GM12878 (cell line): Measurements from ENCODE around the gene DAGLA. TPM values are rescaled to one million over a fixed set of nuclear protein-coding genes. Genes with fewer than 3 reads are reported as not detected.

Experiments used
- ATAC-seq: fragments of 200-7000 bp; cut with Tn5 transposase; 3 replicates; pipeline ENCODE4 v1.9.1; 2020; ENCODE audit warnings: mild to moderate bottlenecking, moderate library complexity
- BruUV-seq: library from RNA; stranded (reverse); fragments of 400-500 nt; replicated peaks from 2 replicates; lab custom pipeline; 2021; lab: Mats Ljungman, UMichigan
- CTCF ChIA-PET: fragments of 300-600 bp; sonication (Branson Sonifier 250); formaldehyde crosslinking; extraction: SDS; loops from one replicate; lab custom pipeline; 2021; ENCODE audit warnings: inconsistent platforms; lab: Yijun Ruan, JAX
- POLR2A ChIA-PET: fragments of 350-600 bp; formaldehyde crosslinking; extraction: SDS; loops from one replicate; lab custom pipeline; 2021; ENCODE audit warnings: inconsistent platforms; lab: Charles Lee
- RAD21 ChIA-PET: fragments of 300-600 bp; sonication (Branson Sonifier 250); formaldehyde crosslinking; loops from one replicate; lab custom pipeline; 2023; ENCODE audit warnings: antibody characterized with exemption; ENCODE audit not compliant: unreplicated experiment; lab: Charles Lee
- SMC1A ChIA-PET: fragments of 300-600 bp; sonication (Branson Sonifier 250); formaldehyde crosslinking; loops from one replicate; lab custom pipeline; 2023; ENCODE audit not compliant: unreplicated experiment, uncharacterized antibody; lab: Charles Lee
- DNase-seq: peaks from one replicate; pipeline ENCODE4 v3.0.0-alpha.2; 2011; ENCODE audit warnings: low read depth, low spot score
- FAIRE-seq: peaks from 3 replicates; lab custom pipeline; 2011; peaks lifted over from hg19 to GRCh38; lab: Jason Lieb, UNC
- H2AFZ ChIP-seq: 2 replicates; pipeline ENCODE4 v1.6.0; 2011; ENCODE audit warnings: low read depth, low read length, control low read depth; ENCODE audit not compliant: control insufficient read depth
- H3K27ac ChIP-seq: 2 replicates; pipeline ENCODE4 v1.5.1; 2011; ENCODE audit warnings: control low read depth; ENCODE audit not compliant: control insufficient read depth, insufficient read depth
- H3K27me3 ChIP-seq, 2 experiments: replicated peaks in 1 of 2; 2 replicates each; pipeline versions ENCODE4 v1.6.0 to v1.6.1; 2011; ENCODE audit warnings: low read length in 1 of 2; ENCODE audit not compliant: control insufficient read depth in 2 of 2, insufficient read depth in 2 of 2
- H3K36me3 ChIP-seq, 2 experiments: 2 replicates each; pipeline ENCODE4 v1.5.1; 2011; ENCODE audit warnings: low read length in 1 of 2; ENCODE audit not compliant: control insufficient read depth in 2 of 2, insufficient read depth in 2 of 2
- H3K4me1 ChIP-seq: 2 replicates; pipeline ENCODE4 v1.6.1; 2011; ENCODE audit warnings: mild to moderate bottlenecking, low read length, moderate library complexity, mixed read lengths; ENCODE audit not compliant: control insufficient read depth, insufficient read depth
- H3K4me2 ChIP-seq: 2 replicates; pipeline ENCODE4 v1.6.0; 2011; ENCODE audit warnings: control low read depth; ENCODE audit not compliant: control insufficient read depth, insufficient read depth
- H3K4me3 ChIP-seq: fragments of 200-600 bp; sonication (generic); 2 replicates; pipeline ENCODE4 v1.5.1; 2016
- H3K79me2 ChIP-seq: 2 replicates; pipeline ENCODE4 v1.6.0; 2011; ENCODE audit warnings: low read length; ENCODE audit not compliant: control insufficient read depth, insufficient read depth
- H3K9ac ChIP-seq: 2 replicates; pipeline ENCODE4 v1.8.0; 2011; ENCODE audit warnings: low read length, control low read depth, mixed read lengths; ENCODE audit not compliant: control insufficient read depth, insufficient read depth
- H3K9me3 ChIP-seq: replicated peaks from 3 replicates; pipeline ENCODE4 v1.5.1; 2011; ENCODE audit warnings: mild to moderate bottlenecking, low read length; ENCODE audit not compliant: control insufficient read depth, insufficient read depth
- H4K20me1 ChIP-seq: 2 replicates; pipeline ENCODE4 v1.6.0; 2011; ENCODE audit not compliant: control insufficient read depth, insufficient read depth
- EED ChIP-seq: sonication (generic); IDR thresholded peaks from 2 replicates; pipeline ENCODE4 v1.6.1; 2016; ENCODE audit warnings: antibody characterized with exemption, low read depth
- HDAC2 ChIP-seq: fragments of 200-600 bp; sonication (generic); IDR thresholded peaks from 2 replicates; pipeline ENCODE4 v1.6.1; 2017
- PAX8 ChIP-seq: fragments of 450-650 bp; IDR thresholded peaks from 2 replicates; pipeline ENCODE4 v1.6.1; 2017; ENCODE audit warnings: mild to moderate bottlenecking, moderate library complexity
- RELA ChIP-seq: fragments of 450-650 bp; IDR thresholded peaks from 2 replicates; pipeline ENCODE4 v1.8.0; 2014; ENCODE audit warnings: borderline replicate concordance; ENCODE audit not compliant: partially characterized antibody
- RELB ChIP-seq: fragments of 450-650 bp; IDR thresholded peaks from 2 replicates; pipeline ENCODE4 v1.6.1; 2017; ENCODE audit warnings: low read depth, mild to moderate bottlenecking, moderate library complexity
- SREBF2 ChIP-seq: IDR thresholded peaks from 2 replicates; pipeline ENCODE4 v1.6.1; 2012; ENCODE audit warnings: mild to moderate bottlenecking, low read length
- ZNF24 ChIP-seq: fragments of 450-650 bp; IDR thresholded peaks from 2 replicates; pipeline ENCODE4 v1.6.1; 2017; ENCODE audit warnings: antibody characterized with exemption, mild to moderate bottlenecking
- WGBS: methylation state at CpG from one replicate; pipeline ENCODE4 v1.1.6; 2016; ENCODE audit warnings: low lambda C conversion rate; ENCODE audit not compliant: insufficient replicate concordance, insufficient coverage; ENCODE audit errors: missing lambda C conversion rate; 5-methylcytosine and 5-hydroxymethylcytosine counted together
- in situ Hi-C: fragments of 300-500 bp; cut with MboI; formaldehyde crosslinking; loops from 9 replicates; pipeline ENCODE4 v1.14.3; 2018; ENCODE audit warnings: mixed read lengths
- intact Hi-C: fragments of 100-400 bp; cut with micrococcal nuclease; formaldehyde crosslinking; loops from one replicate; pipeline ENCODE4 v1.14.2; 2022; ENCODE audit not compliant: unreplicated experiment
- polyA plus RNA-seq, 11 experiments: library from polyadenylated mRNA; depleted of rRNA in 4 of 11; unstranded in 6 of 11; stranded (reverse) in 5 of 11; fragments of >200 nt; fragmentation: Nextera tagmentation in 4 of 11; fragmentation: Illumina TruSeq in 1 of 11; extraction: Ambion mirVana in 4 of 11; extraction: Trizol in 1 of 11; gene quantifications; 1 replicate in 1 of 11; 2 replicates in 10 of 11; pipeline versions ENCODE4 v1.2.1 to v1.2.3, GENCODE V29; 2011 to 2016; ENCODE audit warnings: inconsistent platforms in 2 of 11, missing spikeins in 2 of 11, low read depth in 1 of 11
- total RNA-seq, 4 experiments: library from RNA; depleted of rRNA in 3 of 4; stranded (reverse); fragments of >200 nt in 3 of 4; fragmentation: Illumina TruSeq in 1 of 4; extraction: Trizol in 1 of 4; gene quantifications; 2 replicates each; pipeline versions ENCODE4 v1.2.1 to v1.2.3, GENCODE V29; 2013 to 2021

DAGLA gene
- total and polyA plus RNA-seq, 10 of the 15 experiments (the other 5 are each of a cell fraction or from before 2014, with no cell fraction given): 0.05 TPM; not detected in 9

- Histone ChIP-seq H3K4me1 (no peaks in the 10 kb centered on the region; the same call in 1 of the 2 replicates), H3K36me3 (no peaks in the 10 kb centered on the region), H2AFZ (no peak overlapping the region), H3K9ac (no peak overlapping the region), H3K27me3 (peaks cover 0 to 4% of the 10 kb centered on the region in 2 experiments; a peak in 1 of 4 replicates), H3K4me2 (no peak overlapping the region), H3K79me2 (no peaks in the 10 kb centered on the region), H4K20me1 (no peaks in the 10 kb centered on the region), H3K9me3 (no peaks in the 10 kb centered on the region), H3K4me3 (no peak overlapping the region), H3K27ac (no peak overlapping the region)
- DNase-seq (no peak), ATAC-seq (no peak), FAIRE-seq (no peak)
- ChIA-PET CTCF (interaction anchor here (1.2 to 7.0 kb wide), 8 partner anchors 16 to 358 kb away, joined by 3 to 200 read pairs (median 8); partner anchors contain the start of genes FEN1 and TMEM258), SMC1A (interaction anchor here (1.1 to 6.5 kb wide), 4 partner anchors 8 to 45 kb away, joined by 3 to 91 read pairs (median 4); partner anchors contain the start of genes FEN1 and TMEM258), RAD21 (interaction anchor here (1.5 to 3.4 kb wide), 2 partner anchors 38 to 41 kb away, joined by 4 to 32 read pairs; partner anchors contain the start of genes FEN1 and TMEM258), POLR2A (interaction anchor here (0.9 kb wide), 1 partner anchor 41 kb away, joined by 3 read pairs; no protein-coding TSS in a partner anchor)
- intact Hi-C loops (no loop called here), in situ Hi-C loops (no loop called here)
- BruUV-seq: no TSS peak
- WGBS: 58% methylated on average over 5 of the region's 5 CpGs
- TF ChIP-seq HDAC2: no peak
- TF ChIP-seq ZNF24: no peak
- no peak for TF ChIP-seq RELB
- TF ChIP-seq EED: no peak
- no peak for TF ChIP-seq RELA
- TF ChIP-seq SREBF2: no peak
- no peak for TF ChIP-seq PAX8
These were observed 70.6 kb downstream of the DAGLA start for GRCh38 chr11:61750631-61751273.
